ENCODE data around the gene ATXN2.
"Not testable (repeated sequence)": the region's sequence is repeated elsewhere in the genome, so short reads cannot be mapped to it uniquely, and the experiment has no call there.

Gene ATXN2

DNA sequence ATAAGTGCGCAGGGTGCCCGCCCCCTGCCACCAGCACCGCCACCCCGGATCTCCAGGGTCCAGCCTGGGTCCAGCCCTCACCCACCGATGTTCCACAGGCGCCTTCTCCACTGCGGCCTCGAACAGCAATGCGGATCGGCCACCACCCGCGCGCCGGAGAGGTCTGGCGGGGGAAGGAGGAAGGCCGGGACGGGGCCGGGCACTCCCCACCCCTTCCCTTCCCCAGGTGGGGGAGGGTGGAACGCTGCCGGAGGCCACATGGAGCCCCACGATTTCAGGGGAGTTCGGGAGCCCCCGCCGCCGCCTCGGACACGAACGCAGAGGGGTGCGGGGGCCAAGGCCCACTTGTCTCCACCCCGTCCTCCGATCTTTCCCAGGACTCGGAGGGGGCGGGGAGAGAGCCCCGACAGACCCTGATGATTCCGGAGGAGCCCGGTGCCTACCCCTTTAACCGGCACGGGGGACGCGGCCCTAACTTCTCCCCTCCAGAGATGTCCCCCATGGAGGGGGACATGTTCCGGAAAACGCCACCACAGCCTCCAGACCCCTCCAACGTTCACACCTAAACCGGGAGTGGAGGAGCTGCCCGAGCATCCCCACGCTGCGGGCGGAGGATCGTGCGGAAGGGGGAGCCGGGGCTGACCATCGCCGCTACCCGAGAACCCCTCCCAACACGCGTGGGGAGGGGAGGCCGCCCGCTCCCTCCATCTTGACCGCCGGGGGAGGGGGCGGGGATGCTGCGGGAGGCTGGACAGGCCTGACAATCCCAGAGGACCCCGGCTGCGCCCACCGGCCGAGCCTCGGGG, 1.1 kb downstream of the ATXN2 start:
- DNase-seq = no peak

- peak; percentile 47 for DNase-seq
Measured at GRCh38 chr12:111596985-111597830, 1.9 kb downstream of the ATXN2 start.

DNA sequence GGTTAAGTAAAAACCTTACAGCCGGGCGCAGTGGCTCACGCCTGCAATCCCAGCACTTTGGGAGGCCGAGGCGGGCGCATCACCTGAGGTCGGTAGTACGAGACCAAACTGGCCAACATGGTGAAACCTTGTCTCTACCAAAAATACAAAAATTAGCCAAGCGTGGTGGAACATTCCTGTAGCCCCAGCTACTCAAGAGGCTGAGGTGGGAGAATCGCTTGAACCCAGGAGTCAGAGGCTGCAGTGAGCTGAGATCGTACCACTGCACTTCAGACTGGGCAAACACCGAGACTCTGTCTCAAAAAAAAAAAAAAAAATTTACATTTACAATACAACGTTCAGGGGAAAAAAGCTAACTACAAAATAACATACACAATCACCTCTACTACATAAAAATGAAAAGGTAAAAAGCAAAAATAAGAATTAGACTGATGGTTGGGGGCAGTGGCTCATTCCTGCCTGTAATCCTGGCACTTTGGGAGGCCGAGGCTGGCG, 3.7 kb downstream of the ATXN2 start:
- not testable (repeated sequence) for DNase-seq

DNA sequence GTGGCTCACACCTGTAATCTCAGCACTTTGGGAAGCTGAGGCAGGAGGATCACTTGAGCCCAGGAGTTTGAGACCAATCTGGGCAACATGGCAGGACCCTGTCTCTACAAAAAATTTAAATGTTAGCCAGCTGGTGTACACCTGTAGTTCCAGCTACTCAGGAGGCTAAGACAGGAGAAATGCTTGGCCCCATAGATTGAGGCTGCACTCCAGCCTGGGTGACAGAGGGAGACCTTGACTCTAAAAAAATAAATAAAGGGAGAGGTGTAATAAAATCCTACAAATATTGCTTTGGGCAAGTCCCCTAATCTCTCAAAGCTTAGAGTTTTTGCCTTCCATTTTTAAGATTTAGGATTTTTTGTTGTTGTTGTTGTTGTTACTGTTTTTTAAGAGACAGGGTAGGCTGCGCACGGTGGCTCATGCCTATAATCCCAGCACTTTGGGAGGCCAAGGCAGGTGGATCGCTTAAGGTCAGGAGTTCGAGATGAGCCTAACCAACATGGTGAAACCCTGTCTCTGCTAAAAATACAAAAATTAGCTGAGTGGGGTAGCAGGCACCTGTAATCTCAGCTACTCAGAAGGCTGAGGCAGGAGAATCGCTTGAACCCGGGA, 7.6 kb downstream of the ATXN2 start:
- not testable (repeated sequence) for DNase-seq

- no peak for DNase-seq
Measured at GRCh38 chr12:111590552-111590951, 8.6 kb downstream of the ATXN2 start.

DNA sequence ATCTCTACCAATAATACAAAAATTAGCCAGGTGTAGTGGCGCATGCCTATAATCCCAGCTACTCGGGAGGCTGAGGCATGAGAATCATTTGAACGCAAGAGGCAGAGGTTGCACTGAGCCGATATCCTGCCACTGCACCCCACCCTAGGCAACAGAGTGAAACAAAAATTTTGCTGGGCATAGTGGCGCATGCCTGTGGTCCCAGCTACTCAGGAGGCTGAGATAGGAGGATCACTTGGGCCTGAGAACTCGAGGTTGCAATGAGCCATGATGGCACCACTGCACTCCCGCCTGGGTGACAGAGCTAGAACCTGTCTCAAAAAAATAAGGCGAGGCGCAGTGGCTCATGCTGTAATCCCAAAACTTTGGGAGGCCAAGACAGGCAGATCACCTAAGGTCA, 9.5 kb downstream of the ATXN2 start:
- DNase-seq = no peak

- DNase-seq = no peak
Measured at GRCh38 chr12:111588010-111588409, 11.1 kb downstream of the ATXN2 start.

DNA sequence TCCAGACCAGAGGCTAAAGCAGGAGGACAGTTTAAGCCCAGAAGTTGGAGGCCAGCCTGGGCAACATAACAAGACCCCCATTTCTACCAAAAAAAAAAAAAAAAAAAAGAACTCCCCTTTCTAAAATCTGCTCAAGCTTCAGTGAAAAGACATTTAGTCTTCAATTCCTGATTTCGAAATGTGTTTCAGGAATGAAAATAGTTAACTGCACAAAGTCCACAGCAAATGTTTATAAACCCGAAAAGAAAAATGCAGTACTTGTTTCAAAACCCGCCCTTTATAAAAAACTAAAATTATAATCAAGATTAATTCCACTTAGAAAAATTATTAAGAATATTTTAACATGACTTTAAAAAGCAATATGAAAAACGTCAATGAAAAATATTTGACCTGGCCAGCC, 12.1 kb downstream of the ATXN2 start:
- no peak for DNase-seq

GRCh38 chr12:111585690-111586089, 13.4 kb downstream of the ATXN2 start:
- no peak for DNase-seq

DNA sequence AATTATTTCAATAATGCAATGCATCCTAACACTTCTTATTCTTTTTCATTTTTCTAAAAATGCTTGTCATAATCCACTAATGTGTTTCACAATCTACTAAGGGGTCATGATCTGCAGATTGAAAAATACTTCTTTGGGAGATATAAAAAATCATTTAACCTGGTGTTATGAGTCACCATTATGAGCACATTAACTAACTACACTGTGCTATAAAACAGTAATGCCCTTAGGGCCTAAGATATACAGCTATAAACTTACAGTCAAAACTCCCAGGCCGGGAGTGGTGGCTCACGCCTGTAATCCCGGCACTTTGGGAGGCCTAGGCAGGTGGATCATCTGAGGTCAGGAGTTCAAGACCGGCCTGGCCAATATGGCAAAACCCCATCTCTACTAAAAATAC, 14.2 kb downstream of the ATXN2 start:
- no peak for DNase-seq

- not testable (repeated sequence) for DNase-seq
Measured at GRCh38 chr12:111583506-111583905, 15.6 kb downstream of the ATXN2 start.

GRCh38 chr12:111582133-111582747, 16.9 kb downstream of the ATXN2 start:
- DNase-seq = no peak

- no peak for DNase-seq
Measured at GRCh38 chr12:111581434-111582132, 17.5 kb downstream of the ATXN2 start.

GRCh38 chr12:111580737-111581136, 18.4 kb downstream of the ATXN2 start:
- DNase-seq = no peak

- DNase-seq = no peak
Measured at GRCh38 chr12:111580119-111580425, 19.0 kb downstream of the ATXN2 start.

DNA sequence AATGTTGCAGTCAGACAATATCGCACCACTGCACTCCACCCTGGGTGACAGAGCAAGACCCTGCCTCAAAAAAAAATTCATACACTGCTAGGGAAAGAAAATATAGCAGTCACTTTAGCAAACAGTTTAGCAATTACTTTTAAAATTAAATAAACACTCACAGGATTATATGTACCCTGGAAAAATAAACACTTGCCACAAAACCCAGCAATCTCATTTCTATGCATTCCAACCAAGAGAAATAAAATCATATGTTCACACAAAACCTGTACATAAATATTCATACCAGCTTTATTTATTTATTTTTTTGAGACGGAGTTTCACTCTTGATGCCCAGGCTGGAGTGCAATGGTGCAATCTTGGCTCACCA, 20.2 kb downstream of the ATXN2 start:
- DNase-seq = no peak

DNA sequence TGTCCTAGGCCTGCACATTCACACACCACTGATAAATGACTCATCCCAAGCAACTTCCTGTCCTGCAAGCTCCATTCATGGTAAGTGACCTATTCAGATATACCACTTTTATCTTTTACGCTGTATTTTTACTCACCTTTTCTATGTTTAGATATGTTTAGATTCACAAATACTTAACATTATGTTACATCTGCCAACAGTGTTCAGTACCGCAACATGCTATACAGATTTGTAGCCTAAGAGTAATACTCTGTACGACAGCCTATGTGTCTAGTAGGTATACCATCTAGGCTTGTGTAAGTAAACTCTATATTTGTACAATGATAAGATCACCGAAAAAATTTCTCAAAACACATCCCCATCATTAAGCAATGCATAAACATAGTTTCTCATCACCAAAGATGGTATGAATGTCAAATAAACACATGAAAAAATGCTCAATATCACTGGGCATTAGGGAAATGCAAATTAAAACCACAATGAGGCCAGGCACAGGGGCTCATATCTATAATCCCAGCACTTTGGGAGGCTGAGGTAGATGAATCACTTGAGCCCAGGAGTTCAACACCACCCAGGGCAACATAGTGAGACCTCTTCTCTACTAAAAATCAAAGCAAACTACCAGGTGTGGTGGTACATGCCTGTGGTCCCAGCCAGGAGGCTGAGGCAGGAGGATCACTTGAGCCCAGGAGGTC, 20.7 kb downstream of the ATXN2 start:
- no peak for DNase-seq

DNA sequence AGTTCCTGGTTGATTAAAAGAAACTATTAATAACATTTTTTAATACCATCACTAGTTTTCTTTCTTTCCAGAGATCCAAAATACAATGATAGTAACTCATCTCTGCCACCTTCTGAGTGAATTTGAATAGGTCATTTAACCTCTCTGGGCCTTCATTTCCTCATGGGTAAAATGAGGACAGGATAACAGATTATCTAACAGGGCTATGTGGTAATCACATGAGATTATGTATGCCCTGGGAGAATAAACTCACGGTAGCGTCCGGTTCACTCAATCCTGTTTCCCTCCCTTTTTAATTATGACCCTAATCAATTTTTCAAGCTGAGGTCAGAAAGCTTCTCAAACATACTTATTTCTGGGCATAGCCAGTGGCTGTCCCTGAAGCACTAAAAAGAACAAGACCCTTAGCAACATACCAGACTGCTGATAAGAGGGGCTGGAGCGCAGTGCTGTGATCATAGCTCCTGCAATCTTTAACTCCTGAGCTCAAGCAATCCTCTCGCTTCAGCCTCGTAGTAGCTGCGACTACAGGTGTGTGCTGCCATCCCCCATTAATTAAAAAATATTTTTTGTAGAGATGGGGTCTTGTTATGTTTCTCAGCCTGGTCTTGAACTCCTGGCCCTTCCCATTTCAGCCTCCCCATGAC, 24.2 kb downstream of the ATXN2 start:
- no peak for DNase-seq

DNA sequence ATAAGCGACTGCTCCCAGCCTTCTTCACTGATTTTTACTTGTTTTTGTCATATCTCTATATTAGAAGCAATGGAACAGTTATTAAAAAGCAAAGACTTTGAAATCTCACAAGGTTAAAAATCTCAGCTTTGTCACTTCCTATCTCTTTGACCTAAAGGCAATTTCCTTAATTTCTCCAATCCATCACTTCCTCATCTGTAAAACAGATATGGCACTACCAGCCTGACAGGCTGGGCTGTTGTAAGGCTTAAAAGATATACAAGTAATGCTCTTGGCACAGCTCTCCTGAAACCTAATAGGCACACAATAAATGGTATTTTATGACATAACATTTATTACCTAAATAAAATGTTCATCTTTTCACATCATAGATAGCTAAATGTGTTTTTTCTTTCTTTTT, 25.6 kb downstream of the ATXN2 start:
- no peak for DNase-seq

DNA sequence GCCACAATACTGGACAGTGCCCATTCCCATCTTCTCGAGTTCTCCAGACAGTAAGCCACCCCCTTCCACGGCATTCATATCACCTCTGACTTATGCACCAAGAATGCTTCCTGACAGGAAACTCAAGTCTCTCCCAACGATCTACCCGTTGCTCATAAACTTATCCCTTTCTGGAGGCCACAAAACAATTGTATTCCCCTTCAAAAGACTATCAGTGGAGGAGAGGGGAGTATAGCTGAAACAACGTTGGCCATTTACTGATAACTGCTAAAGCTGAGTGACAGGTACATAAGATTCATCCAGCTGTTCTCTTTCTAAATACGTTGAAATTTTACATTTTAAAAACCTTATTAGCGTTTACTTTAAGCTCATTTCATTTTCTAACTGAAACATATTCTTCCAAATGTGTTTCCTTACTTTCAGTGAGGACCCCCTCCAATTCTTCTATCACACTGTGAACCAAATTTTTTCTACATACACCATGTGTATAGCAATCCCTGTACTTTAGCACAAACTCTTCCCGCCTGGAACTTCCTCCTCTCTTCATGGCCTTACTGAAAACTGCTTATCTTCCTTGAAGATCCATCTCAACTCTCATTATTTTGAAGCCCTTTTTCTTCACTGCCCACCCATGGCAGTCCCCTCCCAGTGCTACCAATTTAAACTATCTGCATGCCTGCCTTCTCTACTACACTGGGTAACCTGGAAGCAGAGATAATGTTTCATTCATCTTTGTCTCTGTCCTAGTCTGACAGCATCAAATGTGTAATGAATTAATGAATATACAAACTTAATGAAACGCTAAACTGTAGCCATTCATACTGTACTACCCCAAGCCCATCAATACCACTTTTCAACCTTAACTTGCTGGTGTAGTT, 28.8 kb downstream of the ATXN2 start:
- no peak for DNase-seq

Measured in NCI-H2107 (cell line).